ENCODE measurements around the gene FTH1.
A peak's percentile ranks its signal among the peaks of the same experiment; 100 is the strongest.

- TF ChIP-seq, protein P1, sequence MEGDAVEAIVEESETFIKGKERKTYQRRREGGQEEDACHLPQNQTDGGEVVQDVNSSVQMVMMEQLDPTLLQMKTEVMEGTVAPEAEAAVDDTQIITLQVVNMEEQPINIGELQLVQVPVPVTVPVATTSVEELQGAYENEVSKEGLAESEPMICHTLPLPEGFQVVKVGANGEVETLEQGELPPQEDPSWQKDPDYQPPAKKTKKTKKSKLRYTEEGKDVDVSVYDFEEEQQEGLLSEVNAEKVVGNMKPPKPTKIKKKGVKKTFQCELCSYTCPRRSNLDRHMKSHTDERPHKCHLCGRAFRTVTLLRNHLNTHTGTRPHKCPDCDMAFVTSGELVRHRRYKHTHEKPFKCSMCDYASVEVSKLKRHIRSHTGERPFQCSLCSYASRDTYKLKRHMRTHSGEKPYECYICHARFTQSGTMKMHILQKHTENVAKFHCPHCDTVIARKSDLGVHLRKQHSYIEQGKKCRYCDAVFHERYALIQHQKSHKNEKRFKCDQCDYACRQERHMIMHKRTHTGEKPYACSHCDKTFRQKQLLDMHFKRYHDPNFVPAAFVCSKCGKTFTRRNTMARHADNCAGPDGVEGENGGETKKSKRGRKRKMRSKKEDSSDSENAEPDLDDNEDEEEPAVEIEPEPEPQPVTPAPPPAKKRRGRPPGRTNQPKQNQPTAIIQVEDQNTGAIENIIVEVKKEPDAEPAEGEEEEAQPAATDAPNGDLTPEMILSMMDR (IDR thresholded peaks at IDR 0.05 in 8 of 11, conservative IDR thresholded peaks at IDR 0.05 in 3 of 11), result no peak
- TF ChIP-seq POLR2A (IDR thresholded peaks at IDR 0.05) (no peak), POLR2AphosphoS5 (IDR thresholded peaks at IDR 0.05) (peak; percentile 49 to 68 (median 61))
These were observed 44.0 kb downstream of the FTH1 start for GRCh38 chr11:61923166-61924063.
